Right ventricle myocardium superior (tissue), 1 donor: ENCODE measurements around the gene KANSL2. TPM values are rescaled to one million over a fixed set of nuclear protein-coding genes. Genes with fewer than 3 reads are reported as not detected.
"Not testable (repeated sequence)": the region's sequence is repeated elsewhere in the genome, so short reads cannot be mapped to it uniquely, and the experiment has no call there.

Source experiments
- ATAC-seq: fragments of 200-7000 bp; cut with Tn5 transposase; one replicate; pipeline ENCODE4 v1.9.1; 2020; ENCODE audit warnings: mild to moderate bottlenecking; ENCODE audit not compliant: poor library complexity
- DNase-seq: peaks from one replicate; pipeline ENCODE4 v3.0.0-alpha.2; 2020
- intact Hi-C: fragments of 100-400 bp; cut with DNase I; formaldehyde crosslinking; loops from one replicate; pipeline ENCODE4 v1.11.2; 2022
- total RNA-seq: library from RNA; stranded (reverse); fragmentation: NEBNext Ultra II Directional; extraction: Animal tissue kit (Norgen Biotek cat#: 25700); gene quantifications from one replicate; pipeline ENCODE4 v1.2.1, GENCODE V29; 2021
- donor health status: DM: no; HTN: yes; CAD: no; lungs with severe emphysema.

KANSL2 gene
- total RNA-seq, 1 donor from 2014 or later, result 17.3 TPM

- intact Hi-C loops, result no loop called here
- ATAC-seq (no peak), DNase-seq (no peak)
These were observed 4.7 kb upstream of the KANSL2 start for GRCh38 chr12:48686615-48687334.

- intact Hi-C loops, result no loop called here
- no peak for ATAC-seq
- no peak for DNase-seq
These were observed 4.1 kb upstream of the KANSL2 start for GRCh38 chr12:48686037-48686595.

GRCh38 chr12:48683534-48683933 is 1.5 kb upstream of the KANSL2 start:
- intact Hi-C loops, result no loop called here
- no peak for ATAC-seq
- no peak for DNase-seq

DNA sequence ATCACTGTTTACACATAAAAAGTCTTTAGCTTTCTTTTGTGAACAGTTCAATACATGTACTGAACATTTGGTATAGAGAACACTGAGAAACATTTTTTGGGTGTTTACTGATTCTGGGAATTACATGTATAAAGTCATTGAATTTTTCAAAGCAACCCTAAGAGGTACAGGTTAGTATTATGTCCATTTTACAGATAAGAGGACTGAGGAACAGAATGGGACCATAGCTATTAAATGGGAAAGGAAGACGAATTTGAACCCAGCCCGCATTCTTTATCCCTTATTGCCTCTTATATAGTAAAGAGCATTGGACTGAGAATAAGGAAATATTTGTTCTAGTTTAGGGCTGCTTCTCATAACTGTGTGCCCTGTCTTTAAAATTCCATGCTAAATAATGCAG is 889 bp upstream of the KANSL2 start:
- DNase-seq, result no peak
- ATAC-seq, result no peak
- intact Hi-C loops, result no loop called here

DNA sequence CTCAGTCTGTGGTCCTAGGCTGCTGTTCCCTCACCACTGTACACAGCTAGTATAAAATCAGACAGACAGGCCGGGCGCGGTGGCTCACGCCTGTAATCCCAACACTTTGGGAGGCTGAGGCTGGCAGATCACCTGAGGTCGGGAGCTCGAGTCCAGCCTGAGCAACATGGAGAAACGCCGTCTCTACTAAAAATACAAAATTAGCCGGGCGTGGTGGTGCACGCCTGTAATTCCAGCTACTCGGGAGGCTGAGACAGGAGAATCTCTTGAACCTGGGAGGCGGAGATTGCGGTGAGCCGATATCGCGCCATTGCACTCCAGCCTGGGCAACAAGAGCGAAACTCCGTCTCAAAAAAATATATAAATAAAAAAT is 481 bp upstream of the KANSL2 start:
- intact Hi-C loops, DNase-seq, ATAC-seq: not testable (repeated sequence)

DNA sequence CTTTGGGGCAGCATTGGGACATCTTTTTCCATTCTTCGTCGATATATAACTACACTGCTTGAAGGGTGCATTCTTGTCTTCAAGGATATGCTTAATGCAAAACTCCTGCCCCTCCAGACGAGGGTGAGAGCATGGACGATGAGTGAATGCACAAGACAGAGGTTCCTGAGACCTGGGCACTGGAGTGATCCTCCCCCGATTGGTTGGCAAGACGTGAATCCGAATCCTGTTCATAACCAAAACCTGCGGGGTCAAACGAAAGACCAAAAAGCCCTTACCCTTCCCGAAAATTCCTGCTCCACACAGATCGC is 684 bp downstream of the KANSL2 start:
- ATAC-seq (peak; percentile 1), DNase-seq (no peak)
- intact Hi-C loops, result no loop called here

- intact Hi-C loops, result no loop called here
- no peak for ATAC-seq
- no peak for DNase-seq
These were observed 1.2 kb downstream of the KANSL2 start for GRCh38 chr12:48680861-48681260.

- ATAC-seq (no peak), DNase-seq (no peak)
- intact Hi-C loops, result no loop called here
These were observed 3.4 kb downstream of the KANSL2 start for GRCh38 chr12:48678551-48679185.

DNA sequence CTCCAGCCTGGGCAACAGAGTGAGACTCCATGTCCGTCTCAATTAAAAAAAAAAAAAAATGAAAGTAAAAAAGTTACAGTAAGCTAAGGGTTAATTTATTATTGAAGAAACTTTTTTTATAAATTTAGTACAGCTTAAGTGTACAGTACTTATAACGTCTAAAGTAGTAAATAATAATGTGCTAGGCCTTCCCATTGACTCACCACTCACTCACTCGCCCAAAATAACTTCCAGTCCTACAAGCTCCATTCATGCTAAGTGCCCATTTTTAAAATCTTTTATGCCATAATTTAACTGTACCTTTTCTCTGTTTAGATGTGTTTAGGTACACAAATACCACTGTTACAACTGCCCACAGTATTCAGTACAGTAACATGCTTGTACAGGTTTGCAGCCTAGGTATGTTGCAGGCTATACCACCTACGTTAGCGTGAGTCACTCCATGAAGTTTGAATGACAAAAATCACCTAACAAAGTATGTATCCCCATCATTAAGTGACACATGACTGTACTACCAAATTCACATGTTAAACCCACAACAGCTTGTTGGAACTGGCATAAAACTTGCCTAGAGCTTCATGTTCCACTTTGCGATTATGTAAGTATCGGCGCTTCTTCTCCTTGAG is 10.7 kb downstream of the KANSL2 start:
- intact Hi-C loops, result no loop called here
- no peak for ATAC-seq
- no peak for DNase-seq

GRCh38 chr12:48668996-48669395 is 13.0 kb downstream of the KANSL2 start:
- no peak for ATAC-seq
- no peak for DNase-seq
- intact Hi-C loops, result no loop called here

DNA sequence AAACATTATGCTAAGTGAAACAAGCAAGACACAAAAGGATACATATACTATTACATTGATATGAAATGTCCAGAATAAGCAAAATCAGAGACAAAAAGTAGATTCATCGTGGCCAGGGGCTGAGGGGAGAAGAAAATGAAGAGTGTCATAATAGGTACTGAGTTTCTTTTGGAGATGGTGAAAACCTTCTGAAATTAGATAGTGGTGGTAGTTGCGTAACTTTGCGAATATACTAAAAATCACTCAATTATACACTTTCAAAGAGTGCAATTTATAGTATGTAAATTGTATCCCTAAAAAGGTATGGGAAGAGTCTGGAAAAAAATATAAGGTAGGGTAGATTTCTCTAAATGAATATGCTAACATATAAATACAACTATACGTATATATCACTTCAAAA is 22.2 kb downstream of the KANSL2 start:
- DNase-seq, result no peak
- intact Hi-C loops, result no loop called here
- no peak for ATAC-seq

DNA sequence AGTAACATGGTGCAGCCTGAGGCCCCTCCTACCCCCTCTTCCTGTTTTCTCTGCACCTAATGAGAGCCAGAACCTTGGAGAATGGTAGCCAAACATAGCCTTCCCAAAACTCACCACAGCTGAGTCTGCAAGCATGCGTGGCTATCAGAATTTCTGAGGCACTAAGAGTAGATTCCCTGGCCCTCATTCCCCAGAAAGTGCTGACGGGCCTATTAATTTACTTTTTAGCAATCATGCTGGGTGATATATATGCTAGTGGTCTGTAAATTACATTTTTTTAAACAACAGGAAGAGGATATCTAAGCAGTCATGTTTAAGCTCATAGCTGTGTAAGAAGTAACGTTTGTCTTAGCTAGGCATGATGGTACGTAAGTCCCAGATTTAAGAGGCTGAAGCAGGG is 30.4 kb downstream of the KANSL2 start:
- intact Hi-C loops, result no loop called here
- DNase-seq (no peak), ATAC-seq (no peak)

- ATAC-seq, DNase-seq, intact Hi-C loops: not testable (repeated sequence)
These were observed 36.7 kb downstream of the KANSL2 start for GRCh38 chr12:48645354-48645753.

DNA sequence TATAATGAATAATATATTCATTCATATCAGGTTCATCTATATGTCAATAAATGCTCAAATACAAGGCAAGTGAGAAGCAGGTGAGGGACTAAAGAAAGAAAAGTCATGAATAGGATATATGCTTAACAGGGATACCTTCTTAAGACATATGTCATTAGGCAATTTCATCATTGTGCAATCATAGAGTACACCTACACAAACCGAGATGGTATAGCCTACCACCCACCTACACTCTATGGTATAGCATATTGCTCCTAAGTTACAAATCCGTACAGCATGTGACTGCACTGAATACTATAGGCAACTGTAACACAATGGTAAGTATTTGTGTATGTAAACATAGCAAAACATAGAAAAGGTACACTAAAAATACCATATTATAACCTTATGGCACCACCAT is 39.0 kb downstream of the KANSL2 start:
- no peak for DNase-seq
- intact Hi-C loops, result no loop called here
- ATAC-seq, result no peak

DNA sequence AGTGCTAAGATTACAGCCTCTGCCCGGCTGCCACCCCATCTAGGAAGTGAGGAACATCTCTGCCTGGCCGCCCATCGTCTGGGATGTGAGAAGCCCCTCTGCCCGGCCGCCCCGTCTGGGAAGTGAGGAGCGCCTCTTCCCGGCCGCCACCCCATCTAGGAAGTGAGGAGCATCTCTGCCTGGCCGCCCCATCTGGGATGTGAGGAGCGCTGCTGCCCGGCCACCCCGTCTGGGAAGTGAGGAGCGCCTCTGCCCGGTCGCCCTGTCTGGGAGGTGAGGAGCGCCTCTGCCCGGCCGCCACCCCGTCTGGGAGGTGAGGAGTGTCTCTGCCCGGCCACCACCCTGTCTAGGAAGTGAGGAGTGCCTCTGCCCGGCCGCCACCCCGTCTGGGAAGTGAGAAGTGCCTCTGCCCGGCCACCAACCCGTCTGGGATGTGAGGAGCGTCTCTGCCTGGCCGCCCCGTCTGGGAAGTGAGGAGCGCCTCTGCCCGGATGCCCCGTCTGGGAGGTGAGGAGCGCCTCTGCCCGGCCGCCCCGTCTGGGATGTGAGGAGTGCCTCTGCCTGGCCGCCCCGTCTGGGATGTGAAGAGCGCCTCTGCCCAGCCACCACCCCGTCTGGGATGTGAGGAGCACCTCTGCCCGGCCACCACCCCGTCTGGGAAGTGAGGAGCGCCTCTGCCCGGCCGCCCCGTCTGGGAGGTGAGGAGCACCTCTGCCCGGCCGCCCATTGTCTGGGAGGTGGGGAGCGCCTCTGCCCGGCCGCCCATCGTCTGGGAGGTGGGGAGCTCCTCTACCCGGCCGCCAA is 40.1 kb downstream of the KANSL2 start:
- intact Hi-C loops, ATAC-seq, DNase-seq: not testable (repeated sequence)

- DNase-seq (no peak), ATAC-seq (no peak)
- intact Hi-C loops, result no loop called here
These were observed 41.2 kb downstream of the KANSL2 start for GRCh38 chr12:48640854-48641253.

- intact Hi-C loops, result no loop called here
- ATAC-seq, result no peak
- no peak for DNase-seq
These were observed 41.6 kb downstream of the KANSL2 start for GRCh38 chr12:48640428-48640827.

DNA sequence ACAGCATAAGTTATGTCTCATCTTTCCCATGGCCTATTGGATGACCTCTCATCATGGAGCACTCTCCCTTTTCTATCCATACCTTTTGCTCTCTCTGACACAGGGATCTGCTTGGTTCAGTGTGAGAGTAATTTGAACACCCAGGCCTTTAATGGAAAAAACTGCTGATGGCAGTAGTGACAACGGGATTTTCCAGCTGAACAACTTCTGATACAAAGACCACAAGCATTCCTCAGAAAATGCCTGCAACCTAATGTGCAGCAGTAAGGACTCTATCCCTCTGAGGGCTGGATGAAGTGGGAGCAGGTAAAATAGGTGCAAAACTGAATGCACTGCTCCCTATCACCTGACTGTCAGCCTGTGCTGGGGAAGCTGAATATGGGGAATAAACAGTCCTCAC is 51.0 kb downstream of the KANSL2 start:
- ATAC-seq (no peak), DNase-seq (no peak)
- intact Hi-C loops, result no loop called here

DNA sequence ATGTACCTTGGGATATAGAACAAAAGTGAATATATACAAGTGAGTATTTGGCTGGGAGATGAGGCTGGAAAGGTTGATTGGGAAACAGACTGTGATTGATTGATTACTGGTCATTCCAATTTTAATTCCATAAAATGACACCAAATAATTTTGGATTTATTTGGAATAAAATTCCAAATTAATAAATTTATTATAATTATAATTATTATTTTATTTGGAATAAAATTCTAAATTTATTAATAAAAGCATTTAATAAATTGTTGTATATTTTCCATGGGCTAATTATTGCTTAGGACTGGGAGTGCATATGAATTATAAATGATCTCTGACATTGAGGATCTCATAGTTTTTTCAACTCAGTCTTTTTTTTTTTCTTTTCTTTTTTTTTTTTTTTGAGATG is 51.7 kb downstream of the KANSL2 start:
- intact Hi-C loops, result no loop called here
- no peak for DNase-seq
- ATAC-seq, result no peak
